Myocyte (in vitro differentiated cells): ENCODE results near the gene CIAPIN1. TPM values are rescaled to one million over a fixed set of nuclear protein-coding genes. Genes with fewer than 3 reads are reported as not detected.
A peak's percentile ranks its signal among the peaks of the same experiment; 100 is the strongest.

ENCODE experiments used
- DNase-seq: peaks from one replicate; pipeline ENCODE4 v3.0.0-alpha.2; 2012; ENCODE audit warnings: low read depth
- total RNA-seq: library from RNA; depleted of rRNA; stranded (reverse); fragments of >200 nt; gene quantifications from 2 replicates; pipeline ENCODE4 v1.2.3, GENCODE V29; 2014

The CIAPIN1 gene
- total RNA-seq, 1 donor from 2014 or later = 74.6 TPM

DNA sequence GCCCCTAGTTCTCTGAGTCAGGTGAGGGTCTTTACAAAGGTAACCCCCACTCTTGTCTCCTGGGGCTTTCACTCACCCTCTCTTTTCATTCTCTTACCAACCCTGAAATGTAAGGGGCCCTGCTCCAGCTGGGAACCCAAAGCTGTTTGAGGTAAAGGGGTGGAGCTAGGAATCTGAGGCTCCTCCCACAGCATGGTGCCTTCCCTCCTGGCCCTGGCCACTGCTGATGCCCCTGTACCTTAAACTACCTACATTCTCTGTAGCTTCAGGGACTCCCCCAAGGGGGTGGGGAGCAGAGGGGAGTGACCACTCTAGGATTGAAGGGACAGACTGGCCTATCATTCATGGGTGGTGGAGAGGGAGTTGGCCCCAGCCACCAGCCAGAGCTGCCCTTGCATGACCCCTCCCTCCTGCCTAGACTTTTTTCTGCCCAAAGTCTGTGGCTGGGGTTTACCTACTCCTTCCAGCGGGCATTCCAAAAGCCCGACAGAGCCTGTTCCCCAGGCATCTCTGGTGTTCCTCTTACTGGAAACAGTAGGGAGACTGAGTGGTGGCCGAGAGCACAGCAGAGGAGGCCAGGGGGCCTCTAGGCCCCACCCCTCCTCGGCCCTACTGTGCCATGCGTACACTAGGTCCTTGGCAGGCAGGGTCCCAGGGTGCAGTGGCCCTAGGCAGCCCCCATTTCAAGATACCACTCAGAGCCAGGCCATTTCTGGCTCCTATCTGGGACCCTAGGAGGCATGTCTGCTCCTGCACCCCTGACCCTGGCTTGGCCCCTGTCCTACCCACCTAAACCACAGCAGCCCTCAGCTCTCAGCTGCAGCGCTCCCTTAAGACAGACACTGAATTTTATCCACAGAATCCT lies 29.6 kb upstream of the CIAPIN1 start:
- no peak for DNase-seq

- no peak for DNase-seq
Observed at GRCh38 chr16:57475711-57476339, 28.6 kb upstream of the CIAPIN1 start.

- no peak for DNase-seq
Observed at GRCh38 chr16:57474671-57475661, 27.8 kb upstream of the CIAPIN1 start.

GRCh38 chr16:57473906-57474305 lies 26.7 kb upstream of the CIAPIN1 start:
- no peak for DNase-seq

GRCh38 chr16:57473176-57473840 lies 26.1 kb upstream of the CIAPIN1 start:
- no peak for DNase-seq

DNA sequence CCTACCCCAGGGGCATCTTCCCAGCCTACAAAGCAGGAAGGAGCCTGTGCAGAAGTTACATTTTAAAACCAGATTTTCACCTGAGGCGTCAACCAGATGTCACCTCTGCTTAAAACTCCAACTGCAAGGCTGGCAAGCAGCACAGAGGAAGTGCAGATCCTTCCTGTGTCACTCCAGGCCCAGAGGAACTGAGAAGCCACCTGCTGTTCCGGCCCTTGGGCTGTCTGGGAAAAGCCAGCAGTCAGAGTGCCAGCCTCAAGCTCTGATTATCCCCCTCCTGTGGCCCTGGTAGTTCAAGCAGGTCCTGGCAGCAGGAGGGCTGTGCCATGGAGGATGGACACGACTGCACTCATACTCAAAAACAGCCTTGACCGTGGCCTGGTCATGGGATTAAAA lies 25.5 kb upstream of the CIAPIN1 start:
- DNase-seq = no peak

DNA sequence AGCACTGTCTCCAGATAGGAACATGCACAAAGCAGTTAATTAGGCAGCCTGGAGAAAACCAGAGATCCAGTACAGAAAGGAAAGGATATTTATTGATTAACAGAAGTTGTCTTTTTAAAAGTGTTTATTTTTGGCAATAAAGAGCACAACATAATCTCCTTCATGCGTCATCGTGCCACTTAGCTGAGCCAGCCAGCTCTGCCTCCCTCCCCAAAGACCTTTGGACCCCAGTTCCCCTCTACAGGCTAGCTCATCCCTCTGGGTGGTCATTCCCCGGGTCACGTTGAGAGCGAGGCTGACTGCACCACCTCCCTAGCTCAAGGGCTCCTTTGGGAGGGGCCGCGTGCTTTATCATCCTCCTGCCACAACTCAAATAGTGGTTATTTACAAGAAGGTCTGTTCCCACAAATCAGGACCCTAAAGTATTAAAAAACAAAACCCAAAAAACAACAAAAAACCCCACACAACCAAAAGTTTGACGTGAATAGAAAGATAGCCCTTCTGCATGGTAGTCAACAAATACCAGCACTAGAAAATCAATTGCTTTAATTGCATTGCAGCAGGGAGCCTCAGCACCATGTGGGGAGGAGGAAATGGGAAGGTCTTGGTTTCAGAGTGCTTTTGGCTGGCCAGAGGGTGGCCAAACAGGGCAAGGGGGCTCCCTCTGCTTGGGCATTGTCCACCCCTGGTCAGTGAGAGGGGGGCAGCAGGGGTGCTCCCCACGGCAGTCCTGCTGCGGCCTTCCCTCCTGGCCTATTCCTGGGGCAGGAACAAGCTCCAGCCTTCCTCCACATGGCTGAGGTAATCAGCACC lies 24.9 kb upstream of the CIAPIN1 start:
- no peak for DNase-seq

DNA sequence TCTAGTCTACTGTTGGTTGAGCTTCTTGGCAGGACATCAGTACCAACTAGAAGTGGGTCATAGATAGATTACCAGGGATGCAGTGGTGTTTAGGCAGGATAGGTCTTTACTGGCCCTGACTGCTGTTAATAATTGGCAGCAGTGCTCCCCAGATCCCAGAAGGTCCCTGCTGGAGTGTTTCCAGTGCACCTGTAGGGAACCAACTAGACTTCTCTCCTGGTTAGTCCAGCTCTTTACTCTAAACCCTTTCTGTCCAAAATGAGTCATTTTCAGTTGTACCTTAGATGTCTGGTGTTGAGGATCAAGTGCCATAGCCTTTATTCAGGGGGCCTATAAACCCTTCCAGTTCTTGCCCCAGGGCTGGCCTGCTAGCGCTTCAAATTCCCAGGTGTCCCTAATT lies 24.0 kb upstream of the CIAPIN1 start:
- DNase-seq = no peak

DNA sequence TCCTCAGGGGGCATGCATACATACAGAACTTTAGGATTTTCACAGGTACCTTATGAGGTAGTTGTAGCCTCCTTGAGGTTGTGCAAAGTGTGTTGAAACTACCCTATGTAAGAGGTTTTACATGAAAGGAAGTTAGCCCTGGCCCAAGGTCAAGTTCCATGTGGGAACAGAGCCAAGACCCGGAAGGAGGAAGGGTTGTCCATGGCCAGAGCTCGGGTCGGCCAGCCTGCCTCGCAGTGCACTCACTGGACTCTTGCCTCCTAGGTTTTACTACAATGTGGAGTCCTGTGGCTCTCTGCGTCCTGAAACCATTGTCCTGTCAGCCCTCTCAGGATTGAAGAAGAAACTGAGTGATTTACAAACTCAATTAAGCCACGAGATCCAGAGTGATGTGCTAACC lies 23.5 kb upstream of the CIAPIN1 start:
- DNase-seq = no peak

DNA sequence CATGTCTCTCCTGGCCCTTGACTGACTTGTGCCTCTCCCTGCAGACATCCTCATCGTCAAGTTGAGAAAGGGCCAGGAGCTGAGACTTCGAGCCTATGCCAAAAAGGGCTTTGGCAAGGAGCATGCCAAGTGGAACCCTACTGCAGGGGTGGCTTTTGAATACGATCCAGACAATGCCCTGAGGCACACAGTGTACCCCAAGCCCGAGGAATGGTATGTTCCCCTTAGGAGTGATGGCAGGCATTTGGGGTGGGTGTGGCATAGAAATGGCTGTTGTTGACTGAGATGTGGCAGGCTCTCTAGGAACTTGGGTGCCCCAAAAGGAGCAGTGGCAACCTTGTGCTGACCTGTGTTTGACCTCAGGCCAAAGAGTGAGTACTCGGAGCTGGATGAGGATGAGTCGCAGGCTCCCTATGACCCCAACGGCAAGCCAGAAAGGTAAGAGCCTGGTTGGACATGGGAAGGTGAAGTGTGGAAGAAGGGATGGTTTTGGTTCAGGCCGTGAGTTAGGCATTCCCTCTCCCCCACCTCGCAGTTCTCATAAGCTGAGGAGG lies 22.8 kb upstream of the CIAPIN1 start:
- DNase-seq = no peak

DNA sequence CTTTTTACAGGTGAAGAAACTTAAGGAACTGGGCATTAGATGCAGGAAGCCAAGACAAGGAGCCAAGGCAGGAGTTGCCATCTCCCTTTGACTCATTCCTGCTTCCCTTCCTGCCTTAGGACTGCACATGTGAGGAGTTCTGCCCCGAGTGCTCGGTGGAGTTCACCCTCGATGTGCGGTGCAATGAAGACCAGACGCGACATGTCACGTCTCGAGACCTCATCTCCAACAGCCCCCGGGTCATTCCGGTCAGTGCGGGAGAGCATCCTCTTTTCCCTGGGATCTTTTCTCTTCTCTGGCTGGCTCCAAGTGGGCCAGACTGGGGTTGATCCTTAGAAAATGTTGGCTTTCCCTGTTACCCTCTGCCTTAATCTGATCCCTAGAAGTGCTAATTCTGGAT lies 21.9 kb upstream of the CIAPIN1 start:
- no peak for DNase-seq

GRCh38 chr16:57468346-57468745 lies 21.2 kb upstream of the CIAPIN1 start:
- DNase-seq = no peak

- DNase-seq = no peak
Observed at GRCh38 chr16:57464523-57464922, 17.3 kb upstream of the CIAPIN1 start.

- no peak for DNase-seq
Observed at GRCh38 chr16:57462978-57463362, 15.8 kb upstream of the CIAPIN1 start.

DNA sequence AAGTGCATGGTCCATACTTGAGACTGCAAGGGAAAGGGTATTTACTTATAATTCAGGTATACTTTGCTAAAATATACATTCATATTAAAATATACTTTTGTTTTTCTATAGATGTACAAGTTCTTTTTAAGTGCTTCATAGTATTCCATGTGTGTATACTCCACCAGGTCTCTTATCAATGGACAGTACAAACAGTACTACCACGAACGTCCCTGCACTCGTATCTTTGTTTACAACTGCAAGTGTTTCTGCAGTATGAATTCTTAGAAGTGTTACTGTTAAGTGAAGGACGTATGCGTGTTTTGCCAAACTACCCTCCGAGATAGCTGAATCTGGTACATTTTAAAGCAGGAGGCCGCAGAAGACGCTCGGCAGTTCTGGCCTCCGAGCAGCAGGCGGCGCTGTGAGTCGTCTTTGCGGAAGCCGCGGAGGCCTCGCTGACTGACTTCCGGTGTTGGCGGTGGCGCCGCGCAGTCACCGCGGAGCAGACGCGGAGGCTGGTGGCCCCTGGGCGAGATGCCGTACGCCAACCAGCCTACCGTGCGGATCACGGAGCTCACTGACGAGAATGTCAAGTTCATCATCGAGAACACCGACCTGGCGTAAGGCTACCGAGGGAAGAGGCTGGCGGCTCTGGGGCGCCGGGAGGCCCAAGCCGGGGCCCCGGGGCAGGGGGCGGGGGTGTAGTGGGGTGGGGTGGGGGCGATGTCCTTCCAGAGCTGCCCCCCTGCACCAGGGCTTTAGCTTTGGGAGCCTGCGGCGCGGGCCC lies 15.2 kb upstream of the CIAPIN1 start, which contains the start of gene POLR2C:
TSS of gene POLR2C (plus strand) at position 471 of the 769 bp plus-strand sequence. CDS start at position 517, 46 bp downstream.
- DNase-seq = peak; percentile 87

GRCh38 chr16:57452021-57452420 lies 4.8 kb upstream of the CIAPIN1 start:
- no peak for DNase-seq

- DNase-seq = peak; percentile 65
Observed at GRCh38 chr16:57446531-57447185, 527 bp downstream of the CIAPIN1 start.

GRCh38 chr16:57445510-57445909 lies 1.7 kb downstream of the CIAPIN1 start:
- no peak for DNase-seq
